K562 (cell line): ENCODE results near the gene CREB3L1. TPM values are rescaled to one million over a fixed set of nuclear protein-coding genes. Genes with fewer than 3 reads are reported as not detected.

Experiments used
- ATAC-seq: fragments of 200-7000 bp; cut with Tn5 transposase; 3 replicates; pipeline ENCODE4 v1.9.1; 2020; ENCODE audit warnings: moderate library complexity
- BruUV-seq: library from RNA; stranded (reverse); fragments of 400-500 nt; replicated peaks from 2 replicates; lab custom pipeline; 2021; lab: Mats Ljungman, UMichigan
- CTCF ChIA-PET: fragments of 300-600 bp; formaldehyde crosslinking; extraction: SDS; loops from one replicate; lab custom pipeline; 2021; ENCODE audit warnings: low intra/inter-chr PET ratio; lab: Yijun Ruan, JAX
- POLR2A ChIA-PET: fragments of 300-600, 350-650 bp; sonication (Branson Sonifier 250); formaldehyde crosslinking; extraction: SDS; loops from one replicate; lab custom pipeline; 2021; ENCODE audit warnings: antibody characterized with exemption, inconsistent platforms; lab: Yijun Ruan, JAX
- DNase-seq, 4 experiments: peaks; one replicate each; pipeline versions ENCODE4 v3.0.0 to v3.0.0-alpha.2; 2011 to 2018; ENCODE audit warnings: low spot score in 3 of 4, mixed read lengths in 3 of 4; ENCODE audit errors: extremely low read depth in 1 of 4
- FAIRE-seq: peaks from 2 replicates; lab custom pipeline; 2011; peaks lifted over from hg19 to GRCh38; lab: Jason Lieb, UNC
- H2AFZ ChIP-seq: 2 replicates; pipeline ENCODE4 v1.6.0; 2011; ENCODE audit warnings: low read depth, low read length, control low read depth, inconsistent platforms
- H3K27ac ChIP-seq: fragments of 200-600 bp; 3 replicates; pipeline ENCODE4 v1.8.0; 2011; ENCODE audit warnings: low read depth, mild to moderate bottlenecking, control low read depth, inconsistent platforms, low read length, moderate library complexity, mixed read lengths; ENCODE audit errors: extremely low read depth
- H3K27me3 ChIP-seq, 2 experiments: fragments of 300-600 bp in 1 of 2; 2 replicates in 1 of 2; 3 replicates in 1 of 2; pipeline versions ENCODE4 v1.6.0 to v1.8.0; 2011; ENCODE audit warnings: inconsistent platforms in 2 of 2, low read length in 2 of 2, mild to moderate bottlenecking in 1 of 2, mixed read lengths in 1 of 2, moderate library complexity in 1 of 2; ENCODE audit not compliant: control insufficient read depth in 2 of 2, insufficient read depth in 2 of 2
- H3K36me3 ChIP-seq: fragments of 300-600 bp; 3 replicates; pipeline ENCODE4 v1.8.0; 2011; ENCODE audit warnings: mild to moderate bottlenecking, low read length, inconsistent platforms; ENCODE audit not compliant: control insufficient read depth, insufficient read depth
- H3K4me1 ChIP-seq, 2 experiments: fragments of 200-600 bp in 1 of 2; replicated peaks in 1 of 2; 2 replicates in 1 of 2; 3 replicates in 1 of 2; pipeline versions ENCODE4 v1.5.1 to v1.8.0; 2011; ENCODE audit warnings: inconsistent platforms in 2 of 2, low read length in 2 of 2, mild to moderate bottlenecking in 1 of 2, mixed read lengths in 1 of 2, moderate library complexity in 1 of 2; ENCODE audit not compliant: control insufficient read depth in 2 of 2, insufficient read depth in 2 of 2
- H3K4me2 ChIP-seq: 2 replicates; pipeline ENCODE4 v1.6.1; 2011; ENCODE audit warnings: low read length, control low read depth, inconsistent platforms, mixed read lengths; ENCODE audit not compliant: insufficient read depth
- H3K4me3 ChIP-seq: fragments of 200-600 bp; sonication (generic), shearing (Covaris generic); 2 replicates; pipeline ENCODE4 v1.5.1; 2016; ENCODE audit warnings: control low read depth, inconsistent platforms
- H3K79me2 ChIP-seq: fragments of 200-600 bp; 3 replicates; pipeline ENCODE4 v1.8.0; 2011; ENCODE audit warnings: low read length, inconsistent platforms; ENCODE audit not compliant: control insufficient read depth, insufficient read depth
- H3K9ac ChIP-seq, 2 experiments: 2 replicates each; pipeline versions ENCODE4 v1.6.0 to v1.6.1; 2011; ENCODE audit warnings: low read depth in 2 of 2, low read length in 2 of 2, control low read depth in 1 of 2, inconsistent platforms in 1 of 2, mild to moderate bottlenecking in 1 of 2, mixed read lengths in 1 of 2; ENCODE audit not compliant: insufficient read depth in 1 of 2
- H3K9me1 ChIP-seq: one replicate; pipeline ENCODE4 v1.6.0; 2011; ENCODE audit warnings: inconsistent platforms, mild to moderate bottlenecking, low read length, moderate library complexity; ENCODE audit not compliant: control insufficient read depth, insufficient read depth
- H3K9me3 ChIP-seq: replicated peaks from 2 replicates; pipeline ENCODE4 v1.5.1; 2011; ENCODE audit warnings: low read depth, low read length, inconsistent platforms; ENCODE audit not compliant: control insufficient read depth, insufficient read depth
- H4K20me1 ChIP-seq: replicated peaks from 2 replicates; pipeline ENCODE4 v1.6.1; 2011; ENCODE audit warnings: low read length, inconsistent platforms, mixed read lengths; ENCODE audit not compliant: control insufficient read depth, insufficient read depth
- CBFA2T3 ChIP-seq: fragments of 450-650 bp; IDR thresholded peaks from 2 replicates; pipeline ENCODE4 v1.6.1; 2017
- ELF1 ChIP-seq: fragments of 200-800 bp; sonication (Bioruptor generic); IDR thresholded peaks from 2 replicates; pipeline ENCODE4 v1.6.1; 2016; ENCODE audit warnings: missing genetic modification characterization, missing compliant biosample characterization
- GTF2A2 ChIP-seq: IDR thresholded peaks from 2 replicates; pipeline ENCODE4 v1.6.1; 2016; ENCODE audit warnings: mild to moderate bottlenecking, missing genetic modification characterization, missing compliant biosample characterization
- MEIS2 ChIP-seq: fragments of 450-650 bp; IDR thresholded peaks from 2 replicates; pipeline ENCODE4 v1.6.1; 2014; ENCODE audit warnings: mild to moderate bottlenecking; ENCODE audit not compliant: partially characterized antibody
- PHF8 ChIP-seq: fragments of 200-600 bp; sonication (generic); IDR thresholded peaks from 2 replicates; pipeline ENCODE4 v1.6.1; 2012; ENCODE audit warnings: mixed run types, mild to moderate bottlenecking, inconsistent platforms, low read length, moderate library complexity, borderline replicate concordance
- VEZF1 ChIP-seq: fragments of 200-800 bp; sonication (Bioruptor generic); IDR thresholded peaks from 2 replicates; pipeline ENCODE4 v1.6.1; 2017; ENCODE audit warnings: missing genetic modification characterization, missing compliant biosample characterization
- ZNF766 ChIP-seq: fragments of 200-800 bp; sonication (Bioruptor generic); conservative IDR thresholded peaks from 2 replicates; pipeline ENCODE4 v1.6.1; 2016; ENCODE audit warnings: missing genetic modification characterization, missing compliant biosample characterization
- WGBS: fragments of 100-300 bp; shearing (Covaris generic); methylation state at CpG from one replicate; pipeline ENCODE4 v1.1.6; 2016; ENCODE audit warnings: low coverage, mixed read lengths; ENCODE audit not compliant: insufficient coverage; ENCODE audit errors: missing lambda C conversion rate; 5-methylcytosine and 5-hydroxymethylcytosine counted together
- in situ Hi-C: fragments of 300-500 bp; cut with MboI; formaldehyde crosslinking; loops from 4 replicates; pipeline ENCODE4 v1.15.0; 2018; ENCODE audit warnings: inconsistent platforms, mixed read lengths
- intact Hi-C: fragments of 100-400 bp; cut with micrococcal nuclease; formaldehyde crosslinking; loops from 2 replicates; pipeline ENCODE4 v1.14.2; 2022
- polyA plus RNA-seq, 8 experiments: library from polyadenylated mRNA; depleted of rRNA in 4 of 8; stranded (reverse) in 5 of 8; unstranded in 3 of 8; fragments of >200 nt; fragmentation: Nextera tagmentation in 2 of 8; fragmentation: Illumina TruSeq in 1 of 8; extraction: Ambion mirVana in 2 of 8; extraction: Trizol in 1 of 8; gene quantifications; 2 replicates each; pipeline versions ENCODE4 v1.2.1 to v1.2.3, GENCODE V29; 2011 to 2014; ENCODE audit warnings: inconsistent platforms in 1 of 8, missing spikeins in 1 of 8
- total RNA-seq, 7 experiments: library from RNA; depleted of rRNA in 6 of 7; stranded (reverse); fragments of >200 nt in 6 of 7; fragmentation: Illumina TruSeq in 2 of 7; extraction: Trizol in 2 of 7; gene quantifications; 2 replicates each; pipeline versions ENCODE4 v1.2.1 to v1.2.3, GENCODE V29; 2011 to 2021; ENCODE audit warnings: low replicate concordance in 1 of 7
- TF ChIP-seq, protein P1 (sequence below): fragments of 450-650 bp; conservative IDR thresholded peaks from 2 replicates; pipeline ENCODE4 v1.6.1; 2016; ENCODE audit warnings: missing genetic modification characterization, low read depth, mild to moderate bottlenecking, control low read depth, missing compliant biosample characterization
- TF ChIP-seq, protein P2 (sequence below), 2 experiments: fragments of 450-650 bp in 1 of 2; sonication (generic) in 1 of 2; formaldehyde crosslinking in 1 of 2; IDR thresholded peaks in 1 of 2; conservative IDR thresholded peaks in 1 of 2; 2 replicates each; pipeline versions ENCODE4 v1.6.1 to v1.8.1; 2016 to 2023; ENCODE audit warnings: mild to moderate bottlenecking in 2 of 2, moderate library complexity in 2 of 2, inconsistent platforms in 1 of 2, missing genetic modification reagents in 1 of 2
- TF ChIP-seq, protein P3 (sequence below): sonication (generic); formaldehyde crosslinking; IDR thresholded peaks from 2 replicates; pipeline ENCODE4 v1.5.0; 2020; ENCODE audit warnings: missing genetic modification reagents

Gene CREB3L1
- total and polyA plus RNA-seq, 9 of the 15 experiments (the other 6 are each of a cell fraction or from before 2014, with no cell fraction given) = 1.2 to 27.6 (median 3.7) TPM

- H3K27ac ChIP-seq = peak overlapping the region; percentile 73; the same call in 1 of the 3 replicates
- TF ChIP-seq, protein P1, sequence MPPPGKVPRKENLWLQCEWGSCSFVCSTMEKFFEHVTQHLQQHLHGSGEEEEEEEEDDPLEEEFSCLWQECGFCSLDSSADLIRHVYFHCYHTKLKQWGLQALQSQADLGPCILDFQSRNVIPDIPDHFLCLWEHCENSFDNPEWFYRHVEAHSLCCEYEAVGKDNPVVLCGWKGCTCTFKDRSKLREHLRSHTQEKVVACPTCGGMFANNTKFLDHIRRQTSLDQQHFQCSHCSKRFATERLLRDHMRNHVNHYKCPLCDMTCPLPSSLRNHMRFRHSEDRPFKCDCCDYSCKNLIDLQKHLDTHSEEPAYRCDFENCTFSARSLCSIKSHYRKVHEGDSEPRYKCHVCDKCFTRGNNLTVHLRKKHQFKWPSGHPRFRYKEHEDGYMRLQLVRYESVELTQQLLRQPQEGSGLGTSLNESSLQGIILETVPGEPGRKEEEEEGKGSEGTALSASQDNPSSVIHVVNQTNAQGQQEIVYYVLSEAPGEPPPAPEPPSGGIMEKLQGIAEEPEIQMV = 0 out of 2 replicates have a peak, but pooled peaks have one; percentile 17
- TF ChIP-seq PHF8 (peak; percentile 14; the same call in 1 of the 2 replicates), GTF2A2 (tag) (no peak), CBFA2T3 (0 out of 2 replicates have a peak, but pooled peaks have one; percentile 2), ZNF766 (CRISPR knock-in tag) (0 out of 2 replicates have a peak, but pooled peaks have one; percentile 19), ELF1 (tag) (peak; percentile 68), VEZF1 (CRISPR knock-in tag) (0 out of 2 replicates have a peak, but pooled peaks have one; percentile 4), MEIS2 (peak; percentile 35)
- TF ChIP-seq, protein P2, sequence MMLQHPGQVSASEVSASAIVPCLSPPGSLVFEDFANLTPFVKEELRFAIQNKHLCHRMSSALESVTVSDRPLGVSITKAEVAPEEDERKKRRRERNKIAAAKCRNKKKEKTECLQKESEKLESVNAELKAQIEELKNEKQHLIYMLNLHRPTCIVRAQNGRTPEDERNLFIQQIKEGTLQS (IDR thresholded peaks at IDR 0.05) = no peak
- TF ChIP-seq, protein P2 (CRISPR knock-in tag; conservative IDR thresholded peaks at IDR 0.05) = no peak
- TF ChIP-seq, protein P3, sequence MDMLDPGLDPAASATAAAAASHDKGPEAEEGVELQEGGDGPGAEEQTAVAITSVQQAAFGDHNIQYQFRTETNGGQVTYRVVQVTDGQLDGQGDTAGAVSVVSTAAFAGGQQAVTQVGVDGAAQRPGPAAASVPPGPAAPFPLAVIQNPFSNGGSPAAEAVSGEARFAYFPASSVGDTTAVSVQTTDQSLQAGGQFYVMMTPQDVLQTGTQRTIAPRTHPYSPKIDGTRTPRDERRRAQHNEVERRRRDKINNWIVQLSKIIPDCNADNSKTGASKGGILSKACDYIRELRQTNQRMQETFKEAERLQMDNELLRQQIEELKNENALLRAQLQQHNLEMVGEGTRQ = no peak
Measured at GRCh38 chr11:46273511-46274205, 3.8 kb upstream of the CREB3L1 start.

More at GRCh38 chr11:46273511-46274205, 3.8 kb upstream of the CREB3L1 start:
- H3K9me1 ChIP-seq = no peaks in the 10 kb centered on the region
- peak overlapping the region; percentile 46; the same call in 1 of the 2 replicates for H3K4me2 ChIP-seq
- H3K36me3 ChIP-seq = no peaks in the 10 kb centered on the region
- no peaks in the 10 kb centered on the region for H3K9me3 ChIP-seq
- H3K27me3 ChIP-seq = no peaks in the 10 kb centered on the region
- no peaks in the 10 kb centered on the region for H4K20me1 ChIP-seq
- DNase-seq (peak in 2 of 4 experiments; percentile 27 to 30), ATAC-seq (no peak), FAIRE-seq (no peak)
- ChIA-PET POLR2A (interaction anchor here (0.8 to 1.8 kb wide), 4 partner anchors 15 to 36 kb away, joined by 3 to 8 read pairs (median 6); no protein-coding TSS in a partner anchor), CTCF (no interaction called here)
- peak overlapping the region; percentile 43 to 61; a peak in 2 of 4 replicates for H3K9ac ChIP-seq
- H3K4me3 ChIP-seq = no peak overlapping the region
- in situ Hi-C loops = no loop called here
- intact Hi-C loops = no loop called here
- H3K4me1 ChIP-seq = peaks cover 39 to 45% of the 10 kb centered on the region in 2 experiments
- 38% methylated on average over 6 of the region's 7 CpGs for WGBS
- H3K79me2 ChIP-seq = peaks cover 9% of the 10 kb centered on the region
- peak overlapping the region; percentile 82 for H2AFZ ChIP-seq
- BruUV-seq = no TSS peak
